Gastroesophageal sphincter (tissue), 4 donors: ENCODE measurements around the gene HDGFL2. TPM values are rescaled to one million over a fixed set of nuclear protein-coding genes. Genes with fewer than 3 reads are reported as not detected.

ENCODE experiments used
- ATAC-seq: fragments of 150-250 bp; one replicate; pipeline ENCODE4 v1.9.1; 2016; ENCODE audit warnings: mild to moderate bottlenecking, moderate library complexity
- H3K27ac ChIP-seq, 4 donors: fragments of 200-600 bp; sonication (generic) in 3 of 4; 1 replicate in 3 of 4; 2 replicates in 1 of 4; pipeline ENCODE4 v1.5.1; 2016 to 2019
- H3K27me3 ChIP-seq: fragments of 200-600 bp; sonication (generic); one replicate; pipeline ENCODE4 v1.5.1; 2019
- H3K36me3 ChIP-seq, 2 donors: fragments of 200-600 bp; sonication (generic); one replicate each; pipeline ENCODE4 v1.5.1; 2019; ENCODE audit warnings: control low read depth in 1 of 2
- H3K4me1 ChIP-seq, 3 donors: fragments of 200-600 bp; sonication (generic); 1 replicate in 2 of 3; 2 replicates in 1 of 3; pipeline ENCODE4 v1.5.1; 2016 to 2019; ENCODE audit warnings: control low read depth in 2 of 3
- H3K4me3 ChIP-seq, 2 donors: fragments of 200-600 bp; sonication (generic); one replicate each; pipeline ENCODE4 v1.5.1; 2019; ENCODE audit warnings: mild to moderate bottlenecking in 1 of 2, moderate library complexity in 1 of 2
- H3K9me3 ChIP-seq, 3 donors: fragments of 200-600 bp; sonication (generic); one replicate each; pipeline ENCODE4 v1.5.1; 2017 to 2019; ENCODE audit warnings: control low read depth in 2 of 3
- EP300 ChIP-seq: sonication (generic); formaldehyde crosslinking; IDR thresholded peaks from one replicate; pipeline ENCODE4 v1.6.1; 2017; ENCODE audit warnings: antibody characterized with exemption, mild to moderate bottlenecking
- POLR2A ChIP-seq, 2 donors: fragments of 450-650 bp; IDR thresholded peaks; one replicate each; pipeline ENCODE4 v1.6.1; 2017; ENCODE audit warnings: antibody characterized with exemption in 2 of 2, mild to moderate bottlenecking in 2 of 2, moderate library complexity in 1 of 2
- POLR2AphosphoS5 ChIP-seq: sonication (generic); formaldehyde crosslinking; IDR thresholded peaks from one replicate; pipeline ENCODE4 v1.6.1; 2017; ENCODE audit warnings: antibody characterized with exemption
- WGBS, 2 donors: methylation state at CpG; one replicate each; pipeline ENCODE4 v1.1.5; 2018; ENCODE audit warnings: low coverage in 1 of 2; 5-methylcytosine and 5-hydroxymethylcytosine counted together
- total RNA-seq, 4 donors: library from RNA; depleted of rRNA; stranded (reverse); fragments of >200 nt; gene quantifications; one replicate each; pipeline ENCODE4 v1.1.0, GENCODE V29; 2016
- TF ChIP-seq, protein P1 (sequence below), 4 experiments: fragments of 200-600 bp in 2 of 4; fragments of 450-650 bp in 2 of 4; sonication (generic) in 1 of 4; IDR thresholded peaks; one replicate each; pipeline ENCODE4 v1.5.1; 2017 to 2019; ENCODE audit warnings: antibody characterized with exemption in 4 of 4, mild to moderate bottlenecking in 2 of 4, moderate library complexity in 2 of 4

The HDGFL2 gene
- total RNA-seq, 4 donors from 2014 or later = 33.3 to 49.5 (median 36.2) TPM

DNA sequence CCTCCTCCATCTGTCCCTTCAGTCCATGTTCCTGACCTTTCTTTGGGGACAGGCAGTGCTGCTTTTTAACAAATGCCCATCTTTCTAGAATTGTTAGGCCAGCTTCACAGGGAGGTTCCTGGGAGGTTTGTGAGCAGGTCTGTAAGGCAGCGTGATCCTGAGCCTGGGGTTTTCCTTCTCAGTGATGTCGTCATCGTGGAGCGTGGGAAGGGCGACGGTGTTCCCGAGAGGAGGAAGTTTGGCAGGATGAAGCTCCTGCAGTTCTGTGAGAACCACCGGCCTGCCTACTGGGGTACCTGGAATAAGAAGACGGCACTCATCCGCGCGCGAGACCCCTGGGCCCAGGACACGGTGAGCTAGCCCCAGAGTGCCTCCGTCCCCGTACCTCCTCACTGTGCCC, 42.8 kb upstream of the HDGFL2 start:
- WGBS, 2 donors = no CpG with 5 or more reads among the region's 16 CpGs
- H3K4me1 ChIP-seq = no peaks in the 10 kb centered on the region
- no peaks in the 10 kb centered on the region for H3K9me3 ChIP-seq
- peaks cover 0 to 58% of the 10 kb centered on the region in 2 donors for H3K36me3 ChIP-seq
- no peaks in the 10 kb centered on the region for H3K27me3 ChIP-seq
- TF ChIP-seq POLR2AphosphoS5 (no peak), POLR2A (IDR thresholded peaks at IDR 0.05) (no peak), EP300 (no peak)
- TF ChIP-seq, protein P1, sequence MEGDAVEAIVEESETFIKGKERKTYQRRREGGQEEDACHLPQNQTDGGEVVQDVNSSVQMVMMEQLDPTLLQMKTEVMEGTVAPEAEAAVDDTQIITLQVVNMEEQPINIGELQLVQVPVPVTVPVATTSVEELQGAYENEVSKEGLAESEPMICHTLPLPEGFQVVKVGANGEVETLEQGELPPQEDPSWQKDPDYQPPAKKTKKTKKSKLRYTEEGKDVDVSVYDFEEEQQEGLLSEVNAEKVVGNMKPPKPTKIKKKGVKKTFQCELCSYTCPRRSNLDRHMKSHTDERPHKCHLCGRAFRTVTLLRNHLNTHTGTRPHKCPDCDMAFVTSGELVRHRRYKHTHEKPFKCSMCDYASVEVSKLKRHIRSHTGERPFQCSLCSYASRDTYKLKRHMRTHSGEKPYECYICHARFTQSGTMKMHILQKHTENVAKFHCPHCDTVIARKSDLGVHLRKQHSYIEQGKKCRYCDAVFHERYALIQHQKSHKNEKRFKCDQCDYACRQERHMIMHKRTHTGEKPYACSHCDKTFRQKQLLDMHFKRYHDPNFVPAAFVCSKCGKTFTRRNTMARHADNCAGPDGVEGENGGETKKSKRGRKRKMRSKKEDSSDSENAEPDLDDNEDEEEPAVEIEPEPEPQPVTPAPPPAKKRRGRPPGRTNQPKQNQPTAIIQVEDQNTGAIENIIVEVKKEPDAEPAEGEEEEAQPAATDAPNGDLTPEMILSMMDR (IDR thresholded peaks at IDR 0.05) = no peak
- no peak overlapping the region for H3K27ac ChIP-seq
- no peak for ATAC-seq
- no peak overlapping the region for H3K4me3 ChIP-seq

DNA sequence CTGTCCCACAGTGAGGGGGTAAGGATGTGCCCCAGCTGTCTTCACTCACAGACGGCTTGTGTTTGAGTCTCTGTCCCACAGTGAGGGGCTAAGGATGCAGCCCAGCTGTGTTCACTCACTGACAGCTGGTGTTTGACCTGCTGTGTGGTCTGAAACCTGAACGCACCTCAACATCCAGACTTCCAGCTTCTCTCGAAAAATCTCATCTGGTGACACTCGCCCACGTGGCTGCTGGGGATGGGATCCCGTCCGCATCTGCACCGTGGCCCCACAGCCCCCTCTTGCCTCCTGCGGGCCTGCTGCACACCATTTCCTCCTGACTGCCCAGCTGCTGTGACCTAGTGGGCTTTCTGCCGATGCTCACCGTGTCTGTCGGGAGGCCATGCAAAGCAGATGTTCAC, 42.3 kb upstream of the HDGFL2 start:
- TF ChIP-seq POLR2A (IDR thresholded peaks at IDR 0.05) = no peak
- no peak for TF ChIP-seq EP300
- TF ChIP-seq POLR2AphosphoS5 = no peak
- TF ChIP-seq, protein P1 (IDR thresholded peaks at IDR 0.05) = no peak
- no peak for ATAC-seq
- Histone ChIP-seq H3K4me3 (no peak overlapping the region), H3K4me1 (no peaks in the 10 kb centered on the region), H3K36me3 (peaks cover 0 to 61% of the 10 kb centered on the region in 2 donors), H3K9me3 (no peaks in the 10 kb centered on the region), H3K27me3 (no peaks in the 10 kb centered on the region), H3K27ac (no peak overlapping the region)
- 47 to 66% methylated on average over 5 to 8 of the region's 12 CpGs for WGBS, 2 donors

DNA sequence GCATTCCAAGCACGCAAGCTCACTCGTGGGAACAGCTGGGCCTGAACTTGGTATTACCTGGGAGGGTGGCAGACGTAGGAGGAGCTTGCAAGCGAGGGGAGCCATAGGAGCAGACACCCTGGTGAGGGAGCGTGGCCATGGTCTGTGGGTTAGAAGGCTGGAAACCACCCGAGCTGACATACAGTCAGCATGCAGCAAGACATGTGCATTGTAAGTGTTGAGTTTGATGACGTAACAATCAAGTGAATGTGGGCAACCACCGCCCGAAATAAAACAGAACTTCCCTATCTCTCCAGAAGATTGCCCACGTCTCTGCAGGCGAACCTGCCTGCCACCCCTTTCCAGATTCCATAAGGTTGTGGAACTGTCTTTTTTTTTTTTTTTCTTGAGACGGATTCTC, 41.3 kb upstream of the HDGFL2 start:
- ATAC-seq = no peak
- Histone ChIP-seq H3K36me3 (peaks cover 0 to 59% of the 10 kb centered on the region in 2 donors), H3K27me3 (no peaks in the 10 kb centered on the region), H3K9me3 (no peaks in the 10 kb centered on the region), H3K4me3 (no peak overlapping the region), H3K4me1 (no peaks in the 10 kb centered on the region), H3K27ac (no peak overlapping the region)
- WGBS, 2 donors = 86 to 93% methylated on average over 8 to 12 of the region's 12 CpGs
- TF ChIP-seq POLR2AphosphoS5 (no peak), EP300 (no peak), POLR2A (IDR thresholded peaks at IDR 0.05) (no peak)
- TF ChIP-seq, protein P1 (IDR thresholded peaks at IDR 0.05) = no peak

DNA sequence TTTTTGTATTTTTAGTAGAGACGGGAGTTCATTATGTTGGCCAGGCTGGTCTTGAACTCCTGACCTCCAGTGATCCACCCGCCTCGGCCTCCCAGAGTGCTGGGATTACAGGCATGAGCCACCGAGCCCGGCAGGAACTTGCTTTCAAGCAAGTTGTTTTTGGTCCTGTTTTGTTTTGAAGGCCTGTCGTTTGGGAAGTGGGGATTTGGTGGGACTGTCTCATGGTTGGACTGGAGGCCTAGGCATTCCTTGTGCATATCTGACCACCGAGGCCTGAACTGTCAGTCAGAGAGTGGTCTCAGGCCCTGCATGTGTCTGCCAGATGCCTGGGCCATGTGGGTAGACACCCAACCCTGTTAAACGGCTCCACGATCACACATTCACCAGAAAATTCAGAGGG, 40.8 kb upstream of the HDGFL2 start:
- WGBS, 2 donors = 83 to 88% methylated on average over 2 to 3 of the region's 9 CpGs
- peaks cover 0 to 59% of the 10 kb centered on the region in 2 donors for H3K36me3 ChIP-seq
- no peaks in the 10 kb centered on the region for H3K27me3 ChIP-seq
- no peak for ATAC-seq
- no peak overlapping the region for H3K4me3 ChIP-seq
- no peak overlapping the region for H3K27ac ChIP-seq
- no peaks in the 10 kb centered on the region for H3K4me1 ChIP-seq
- no peak for TF ChIP-seq EP300
- TF ChIP-seq, protein P1 (IDR thresholded peaks at IDR 0.05) = no peak
- TF ChIP-seq POLR2AphosphoS5 = no peak
- TF ChIP-seq POLR2A (IDR thresholded peaks at IDR 0.05) = no peak
- no peaks in the 10 kb centered on the region for H3K9me3 ChIP-seq

DNA sequence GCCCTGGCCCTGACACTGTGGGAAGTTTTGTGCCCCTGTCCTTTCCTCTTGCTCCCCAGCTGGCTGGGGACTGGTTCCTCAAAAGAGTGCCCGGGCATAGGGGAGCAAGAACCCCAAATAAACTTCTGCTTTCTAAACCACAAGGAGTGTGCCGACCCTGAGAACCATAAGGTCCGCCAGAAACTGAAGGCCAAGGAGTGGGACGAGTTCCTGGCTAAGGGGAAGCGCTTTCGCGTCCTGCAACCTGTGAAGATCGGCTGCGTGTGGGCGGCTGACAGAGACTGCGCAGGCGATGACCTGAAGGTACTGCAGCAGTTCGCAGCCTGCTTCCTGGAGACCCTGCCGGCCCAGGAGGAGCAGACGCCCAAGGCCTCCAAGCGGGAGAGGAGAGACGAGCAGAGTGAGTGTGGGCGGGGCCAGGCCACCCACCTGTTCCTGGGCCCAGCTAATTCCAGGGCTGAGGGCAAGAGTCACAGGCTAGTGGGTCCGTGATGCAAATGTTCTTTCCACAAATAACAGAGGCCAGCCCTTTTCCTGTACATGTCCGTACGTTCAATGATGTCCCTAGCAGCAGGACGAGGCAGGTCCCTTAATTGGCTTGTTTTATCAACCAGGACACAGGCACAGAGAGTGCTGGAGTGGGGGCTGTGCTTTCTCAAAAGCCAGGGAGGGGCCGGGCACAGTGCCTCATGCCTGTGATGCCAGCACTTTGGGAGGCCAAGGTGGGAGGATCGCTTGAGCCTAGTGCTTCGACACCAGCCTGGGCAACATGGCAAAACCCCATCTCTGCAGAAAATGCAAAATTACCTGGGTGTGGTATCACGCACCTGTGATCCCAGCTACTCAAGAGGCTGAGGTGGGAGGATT, 40.1 kb upstream of the HDGFL2 start:
- H3K27me3 ChIP-seq = no peaks in the 10 kb centered on the region
- no peak overlapping the region for H3K4me3 ChIP-seq
- peak; percentile 57 for ATAC-seq
- H3K36me3 ChIP-seq = peaks cover 0 to 59% of the 10 kb centered on the region in 2 donors
- H3K9me3 ChIP-seq = no peaks in the 10 kb centered on the region
- no peak overlapping the region for H3K27ac ChIP-seq
- WGBS, 2 donors = 73 to 88% methylated on average over 3 to 9 of the region's 26 CpGs
- no peaks in the 10 kb centered on the region for H3K4me1 ChIP-seq
- no peak for TF ChIP-seq POLR2A (IDR thresholded peaks at IDR 0.05)
- no peak for TF ChIP-seq EP300
- TF ChIP-seq, protein P1 (IDR thresholded peaks at IDR 0.05) = no peak
- TF ChIP-seq POLR2AphosphoS5 = no peak
